ENCODE results near the gene APOBEC2.

- TF ChIP-seq POLR2A (IDR thresholded peaks at IDR 0.05) = no peak
- TF ChIP-seq CTCF (IDR thresholded peaks at IDR 0.05) = no peak
- TF ChIP-seq POLR2AphosphoS5 (IDR thresholded peaks at IDR 0.05; ENCODE audit: insufficient read depth in 1 of 2, low read depth in 1 of 2) = no peak
Measured at GRCh38 chr6:41088451-41088850, 35.4 kb downstream of the APOBEC2 start.
